Hepatocyte (in vitro differentiated cells): ENCODE data around the gene RFTN2. TPM values are rescaled to one million over a fixed set of nuclear protein-coding genes. Genes with fewer than 3 reads are reported as not detected.
"Not testable (repeated sequence)": the region's sequence is repeated elsewhere in the genome, so short reads cannot be mapped to it uniquely, and the experiment has no call there.

Source experiments
- DNase-seq: peaks from one replicate; pipeline ENCODE4 v3.0.0-alpha.2; 2016; ENCODE audit warnings: low spot score
- H2AFZ ChIP-seq: fragments of 200-600 bp; sonication (generic); 2 replicates; pipeline ENCODE4 v1.6.0; 2016; ENCODE audit warnings: antibody characterized with exemption, mild to moderate bottlenecking
- H3K27ac ChIP-seq: fragments of 200-600 bp; sonication (generic); 2 replicates; pipeline ENCODE4 v1.5.1; 2016; ENCODE audit warnings: mild to moderate bottlenecking
- H3K27me3 ChIP-seq: fragments of 200-600 bp; sonication (generic); 2 replicates; pipeline ENCODE4 v1.6.1; 2016
- H3K36me3 ChIP-seq: fragments of 200-600 bp; sonication (generic); replicated peaks from 2 replicates; pipeline ENCODE4 v1.5.1; 2016; ENCODE audit warnings: low read depth; ENCODE audit not compliant: insufficient read depth
- H3K4me1 ChIP-seq: fragments of 200-600 bp; sonication (generic); 2 replicates; pipeline ENCODE4 v1.5.1; 2016; ENCODE audit warnings: mild to moderate bottlenecking, moderate library complexity; ENCODE audit not compliant: insufficient read depth
- H3K4me2 ChIP-seq: fragments of 200-600 bp; sonication (generic); 2 replicates; pipeline ENCODE4 v1.6.0; 2016
- H3K4me3 ChIP-seq: fragments of 200-600 bp; sonication (generic); 2 replicates; pipeline ENCODE4 v1.5.1; 2016; ENCODE audit warnings: mild to moderate bottlenecking
- H3K79me2 ChIP-seq: fragments of 200-600 bp; sonication (generic); 2 replicates; pipeline ENCODE4 v1.6.0; 2017; ENCODE audit warnings: mild to moderate bottlenecking
- H3K9me2 ChIP-seq: fragments of 200-600 bp; sonication (generic); replicated peaks from 2 replicates; pipeline ENCODE4 v1.6.0; 2017; ENCODE audit warnings: mild to moderate bottlenecking; ENCODE audit not compliant: insufficient read depth
- H3K9me3 ChIP-seq: fragments of 200-600 bp; sonication (generic); 2 replicates; pipeline ENCODE4 v1.5.1; 2016; ENCODE audit warnings: low read depth, mild to moderate bottlenecking
- H4K20me1 ChIP-seq: fragments of 200-600 bp; sonication (generic); 2 replicates; pipeline ENCODE4 v1.6.0; 2016; ENCODE audit warnings: mild to moderate bottlenecking; ENCODE audit not compliant: insufficient read depth, poor library complexity, severe bottlenecking
- EZH2 ChIP-seq: fragments of 200-600 bp; sonication (generic); IDR thresholded peaks from 2 replicates; pipeline ENCODE4 v1.6.1; 2016; ENCODE audit warnings: antibody characterized with exemption, mild to moderate bottlenecking, borderline replicate concordance
- EZH2phosphoT487 ChIP-seq: fragments of 200-600 bp; sonication (generic); IDR thresholded peaks from one replicate; pipeline ENCODE4 v1.6.1; 2018; ENCODE audit warnings: antibody characterized with exemption, mild to moderate bottlenecking, low read depth, moderate library complexity; ENCODE audit not compliant: unreplicated experiment, severe bottlenecking
- WGBS: methylation state at CpG from one replicate; pipeline ENCODE4 v1.1.6; 2016; ENCODE audit warnings: low lambda C conversion rate; ENCODE audit errors: missing lambda C conversion rate; 5-methylcytosine and 5-hydroxymethylcytosine counted together
- polyA plus RNA-seq: library from polyadenylated mRNA; unstranded; fragments of >200 nt; fragmentation: Nextera tagmentation; extraction: Ambion mirVana; gene quantifications from 2 replicates; pipeline ENCODE4 v1.2.1, GENCODE V29; 2016
- total RNA-seq: library from RNA; depleted of rRNA; stranded (reverse); fragments of >200 nt; gene quantifications from 2 replicates; pipeline ENCODE4 v1.2.3, GENCODE V29; 2014
- TF ChIP-seq, protein P1 (sequence below): fragments of 200-600 bp; sonication (generic); IDR thresholded peaks from 2 replicates; pipeline ENCODE4 v1.5.1; 2016; ENCODE audit warnings: antibody characterized with exemption, mild to moderate bottlenecking; ENCODE audit not compliant: poor library complexity

Gene RFTN2
- total and polyA plus RNA-seq, 2 experiments from 2014 or later: 2.0 to 8.7 TPM

DNA sequence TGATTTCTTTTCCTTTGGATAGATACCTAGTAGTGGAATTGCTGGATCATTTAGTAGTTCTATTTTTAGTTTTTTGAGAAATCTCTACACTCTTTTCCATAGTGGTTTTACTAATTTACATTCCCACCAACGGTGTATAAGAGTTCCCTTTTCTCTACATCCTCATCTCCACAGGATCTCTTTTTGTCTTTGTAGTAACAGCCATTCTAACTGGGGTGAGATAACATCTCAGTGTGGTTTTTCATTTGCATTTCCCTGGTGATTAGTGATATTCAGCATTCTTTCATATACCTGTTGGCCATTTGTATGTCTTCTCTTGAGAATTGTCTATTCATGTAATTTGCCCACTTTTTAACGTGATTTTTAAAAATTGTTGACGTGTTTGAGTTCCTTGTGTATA is 13.8 kb downstream of the RFTN2 start:
- Histone ChIP-seq H3K4me3 (no peak overlapping the region), H3K4me2 (no peak overlapping the region), H3K9me2 (no peaks in the 10 kb centered on the region), H3K27me3 (no peaks in the 10 kb centered on the region), H3K9me3 (peaks cover 2% of the 10 kb centered on the region), H3K27ac (no peak overlapping the region), H2AFZ (no peak overlapping the region), H4K20me1 (no peaks in the 10 kb centered on the region), H3K36me3 (no peaks in the 10 kb centered on the region), H3K4me1 (no peaks in the 10 kb centered on the region), H3K79me2 (no peaks in the 10 kb centered on the region)
- DNase-seq: no peak
- WGBS: 57% methylated on average over 3 of the region's 3 CpGs
- TF ChIP-seq, protein P1, sequence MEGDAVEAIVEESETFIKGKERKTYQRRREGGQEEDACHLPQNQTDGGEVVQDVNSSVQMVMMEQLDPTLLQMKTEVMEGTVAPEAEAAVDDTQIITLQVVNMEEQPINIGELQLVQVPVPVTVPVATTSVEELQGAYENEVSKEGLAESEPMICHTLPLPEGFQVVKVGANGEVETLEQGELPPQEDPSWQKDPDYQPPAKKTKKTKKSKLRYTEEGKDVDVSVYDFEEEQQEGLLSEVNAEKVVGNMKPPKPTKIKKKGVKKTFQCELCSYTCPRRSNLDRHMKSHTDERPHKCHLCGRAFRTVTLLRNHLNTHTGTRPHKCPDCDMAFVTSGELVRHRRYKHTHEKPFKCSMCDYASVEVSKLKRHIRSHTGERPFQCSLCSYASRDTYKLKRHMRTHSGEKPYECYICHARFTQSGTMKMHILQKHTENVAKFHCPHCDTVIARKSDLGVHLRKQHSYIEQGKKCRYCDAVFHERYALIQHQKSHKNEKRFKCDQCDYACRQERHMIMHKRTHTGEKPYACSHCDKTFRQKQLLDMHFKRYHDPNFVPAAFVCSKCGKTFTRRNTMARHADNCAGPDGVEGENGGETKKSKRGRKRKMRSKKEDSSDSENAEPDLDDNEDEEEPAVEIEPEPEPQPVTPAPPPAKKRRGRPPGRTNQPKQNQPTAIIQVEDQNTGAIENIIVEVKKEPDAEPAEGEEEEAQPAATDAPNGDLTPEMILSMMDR: no peak
- TF ChIP-seq EZH2phosphoT487: no peak
- no peak for TF ChIP-seq EZH2

DNA sequence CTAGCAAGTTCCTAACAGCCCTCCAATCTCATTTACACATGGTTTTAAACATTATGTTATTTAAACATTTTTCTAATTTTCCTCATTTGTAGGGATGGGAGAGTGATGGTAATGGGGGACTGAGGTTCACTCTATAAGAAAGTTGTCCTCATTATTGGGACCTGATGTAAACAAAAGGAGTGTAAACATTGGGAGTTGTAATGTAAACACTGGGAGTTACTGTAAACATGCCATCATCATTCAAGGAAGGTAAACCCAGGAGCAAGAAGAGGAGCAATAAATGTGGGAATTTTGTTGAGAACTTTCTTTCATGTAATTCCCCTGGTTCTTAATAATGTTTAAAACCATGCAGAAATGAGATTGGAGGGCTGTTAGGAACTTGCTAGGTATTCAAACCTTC is 17.8 kb downstream of the RFTN2 start:
- Histone ChIP-seq H3K9me3 (no peaks in the 10 kb centered on the region), H3K4me3 (no peak overlapping the region), H2AFZ (no peak overlapping the region), H3K36me3 (no peaks in the 10 kb centered on the region), H3K4me2 (no peak overlapping the region), H4K20me1 (no peaks in the 10 kb centered on the region), H3K79me2 (no peaks in the 10 kb centered on the region), H3K9me2 (no peaks in the 10 kb centered on the region), H3K27ac (no peak overlapping the region), H3K4me1 (no peaks in the 10 kb centered on the region), H3K27me3 (no peaks in the 10 kb centered on the region)
- no peak for TF ChIP-seq EZH2phosphoT487
- TF ChIP-seq, protein P1: no peak
- TF ChIP-seq EZH2: no peak
- no peak for DNase-seq

DNA sequence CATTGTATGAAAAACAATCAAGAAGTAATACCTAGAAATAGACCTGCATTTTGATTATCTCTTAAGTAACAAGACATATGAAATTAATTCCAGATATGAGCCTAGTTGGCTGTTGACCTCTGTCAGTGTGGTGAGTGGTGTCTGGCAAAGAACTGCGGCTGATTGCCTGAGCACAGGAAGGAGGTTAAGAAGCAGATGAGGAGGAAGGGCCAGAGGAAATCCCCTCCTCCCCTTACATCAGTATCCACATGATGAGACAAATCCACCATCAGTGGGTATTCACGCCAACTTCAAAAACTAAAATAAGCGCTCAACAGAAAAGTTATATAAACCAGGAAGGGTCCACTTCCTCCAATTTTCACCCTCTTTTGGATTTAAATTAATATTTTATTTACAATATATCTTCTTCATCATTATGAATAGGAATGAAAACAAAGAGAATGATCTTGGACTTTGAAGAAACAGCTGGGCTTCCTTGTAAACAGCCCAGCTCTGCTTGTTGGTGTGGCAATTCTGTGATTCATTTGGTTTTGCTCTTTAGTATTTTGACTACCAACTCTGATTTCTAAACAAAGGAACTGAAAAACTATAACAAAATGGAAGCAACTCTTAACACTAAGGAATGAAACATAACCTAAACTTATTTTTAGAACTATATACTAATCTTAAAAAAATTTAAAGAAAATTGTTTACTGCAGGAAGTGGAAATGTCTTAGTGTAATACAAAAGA is 27.3 kb downstream of the RFTN2 start:
- TF ChIP-seq EZH2phosphoT487 (no peak), EZH2 (no peak)
- TF ChIP-seq, protein P1: no peak
- Histone ChIP-seq H2AFZ (no peak overlapping the region), H3K27me3 (no peaks in the 10 kb centered on the region), H4K20me1 (no peaks in the 10 kb centered on the region), H3K4me2 (no peak overlapping the region), H3K79me2 (no peaks in the 10 kb centered on the region), H3K9me2 (no peaks in the 10 kb centered on the region), H3K4me1 (no peaks in the 10 kb centered on the region), H3K36me3 (no peaks in the 10 kb centered on the region), H3K27ac (no peak overlapping the region), H3K4me3 (no peak overlapping the region), H3K9me3 (no peaks in the 10 kb centered on the region)
- 92% methylated on average over 3 of the region's 3 CpGs for WGBS
- DNase-seq: no peak

DNA sequence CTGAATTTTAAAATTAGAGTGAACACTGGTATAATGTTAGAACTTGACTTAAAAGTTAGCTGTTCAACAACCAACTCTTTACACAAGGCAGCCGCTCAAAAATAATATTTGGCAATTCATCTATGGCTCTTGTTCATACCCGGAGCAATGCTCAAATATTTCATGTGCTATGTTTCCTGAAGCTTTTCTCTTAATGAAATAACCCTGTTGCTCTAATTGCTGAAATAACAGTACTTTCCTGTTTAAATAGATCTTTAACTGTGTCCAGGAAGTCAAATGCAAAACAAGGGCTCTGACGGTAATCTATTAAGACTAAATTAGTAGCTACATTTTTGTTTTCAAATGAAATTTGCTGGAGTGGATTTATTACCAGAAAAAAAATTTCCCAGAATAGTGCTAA is 33.7 kb downstream of the RFTN2 start:
- H3K9me3 ChIP-seq: no peaks in the 10 kb centered on the region
- TF ChIP-seq, protein P1: no peak
- TF ChIP-seq EZH2 (no peak), EZH2phosphoT487 (no peak)
- no peak overlapping the region for H3K4me2 ChIP-seq
- no peak for DNase-seq
- no peak overlapping the region for H2AFZ ChIP-seq
- H3K4me1 ChIP-seq: no peaks in the 10 kb centered on the region
- 97% methylated on average over 3 of the region's 3 CpGs for WGBS
- H3K4me3 ChIP-seq: no peak overlapping the region
- H3K79me2 ChIP-seq: no peaks in the 10 kb centered on the region
- no peaks in the 10 kb centered on the region for H3K27me3 ChIP-seq
- no peak overlapping the region for H3K27ac ChIP-seq
- no peaks in the 10 kb centered on the region for H3K36me3 ChIP-seq
- H3K9me2 ChIP-seq: no peaks in the 10 kb centered on the region
- H4K20me1 ChIP-seq: no peaks in the 10 kb centered on the region

DNA sequence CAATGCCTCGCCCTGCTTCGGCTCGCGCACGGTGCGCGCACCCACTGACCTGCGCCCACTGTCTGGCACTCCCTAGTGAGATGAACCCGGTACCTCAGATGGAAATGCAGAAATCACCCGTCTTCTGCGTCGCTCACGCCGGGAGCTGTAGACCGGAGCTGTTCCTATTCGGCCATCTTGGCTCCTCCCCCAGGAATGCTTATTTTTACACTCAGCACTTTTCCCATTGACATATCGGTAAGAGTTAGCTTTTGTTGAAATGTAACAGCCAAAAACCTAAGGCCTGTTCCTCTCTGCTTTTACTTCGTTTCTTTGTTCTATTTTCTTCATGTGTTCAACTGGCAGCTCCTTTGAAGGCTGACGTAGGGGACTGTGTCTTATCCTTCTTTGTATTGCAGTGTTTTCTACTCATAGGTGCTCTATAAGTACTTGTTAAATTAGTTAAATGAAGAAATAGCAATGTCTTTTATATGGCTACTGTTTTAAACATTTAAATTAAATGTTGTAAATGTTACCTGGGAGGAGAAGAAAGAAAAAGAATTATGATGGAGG is 34.7 kb downstream of the RFTN2 start:
- not testable (repeated sequence) for H3K27ac ChIP-seq, H3K36me3 ChIP-seq, DNase-seq, H3K9me2 ChIP-seq, H3K27me3 ChIP-seq, H3K79me2 ChIP-seq, H3K9me3 ChIP-seq, H3K4me2 ChIP-seq, H4K20me1 ChIP-seq, H2AFZ ChIP-seq, H3K4me3 ChIP-seq, H3K4me1 ChIP-seq
- WGBS: 88% methylated on average over 11 of the region's 19 CpGs
